PFSK-1 (cell line): ENCODE data around the gene FREM1.

Experiments used
- FOXP2 ChIP-seq: optimal IDR thresholded peaks from 2 replicates; pipeline ENCODE3; 2011; ENCODE audit warnings: borderline replicate concordance, control low read depth, inconsistent platforms; ENCODE audit not compliant: insufficient read depth; ENCODE audit errors: extremely low read length, extremely low read depth
- POLR2AphosphoS5 ChIP-seq: IDR thresholded peaks from 2 replicates; pipeline ENCODE4 v1.6.1; 2012; ENCODE audit warnings: low read depth, mild to moderate bottlenecking, control low read depth, low read length, moderate library complexity
- SIN3A ChIP-seq: IDR thresholded peaks from 2 replicates; pipeline ENCODE4 v1.6.1; 2012; ENCODE audit warnings: mild to moderate bottlenecking, low read length, moderate library complexity, borderline replicate concordance; ENCODE audit not compliant: insufficient read depth
- TAF1 ChIP-seq: IDR thresholded peaks from 2 replicates; pipeline ENCODE4 v1.6.1; 2012; ENCODE audit warnings: low read length, control low read depth, borderline replicate concordance; ENCODE audit not compliant: insufficient read depth
- TF ChIP-seq, protein P1 (sequence below), 2 experiments: IDR thresholded peaks; 2 replicates each; pipeline versions ENCODE4 v1.6.1 to v1.8.0; 2011 to 2012; ENCODE audit warnings: low read depth in 2 of 2, low read length in 2 of 2, control low read depth in 1 of 2, inconsistent platforms in 1 of 2, mild to moderate bottlenecking in 1 of 2, moderate library complexity in 1 of 2; ENCODE audit not compliant: insufficient read depth in 1 of 2

FREM1 gene

DNA sequence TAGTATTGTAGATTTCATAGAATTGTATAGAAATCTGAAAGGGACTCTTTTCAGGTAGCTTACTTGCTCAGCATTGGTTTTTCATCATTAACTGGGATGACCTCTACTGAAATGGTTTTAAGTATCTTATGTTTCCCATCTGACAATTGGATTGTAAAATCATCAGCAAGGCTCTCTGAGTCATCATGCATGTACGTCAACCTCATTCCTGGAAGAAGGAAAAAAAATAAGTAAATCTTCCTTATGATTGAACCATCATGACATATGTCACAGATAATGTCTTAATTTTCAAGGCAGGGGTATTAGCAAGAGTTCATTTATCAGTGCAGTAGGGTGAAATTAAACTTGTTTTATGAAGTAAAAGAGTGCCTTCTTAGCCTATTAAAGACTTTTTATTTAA lies 112.8 kb downstream of the FREM1 start:
- no peak for TF ChIP-seq TAF1
- TF ChIP-seq, protein P1, sequence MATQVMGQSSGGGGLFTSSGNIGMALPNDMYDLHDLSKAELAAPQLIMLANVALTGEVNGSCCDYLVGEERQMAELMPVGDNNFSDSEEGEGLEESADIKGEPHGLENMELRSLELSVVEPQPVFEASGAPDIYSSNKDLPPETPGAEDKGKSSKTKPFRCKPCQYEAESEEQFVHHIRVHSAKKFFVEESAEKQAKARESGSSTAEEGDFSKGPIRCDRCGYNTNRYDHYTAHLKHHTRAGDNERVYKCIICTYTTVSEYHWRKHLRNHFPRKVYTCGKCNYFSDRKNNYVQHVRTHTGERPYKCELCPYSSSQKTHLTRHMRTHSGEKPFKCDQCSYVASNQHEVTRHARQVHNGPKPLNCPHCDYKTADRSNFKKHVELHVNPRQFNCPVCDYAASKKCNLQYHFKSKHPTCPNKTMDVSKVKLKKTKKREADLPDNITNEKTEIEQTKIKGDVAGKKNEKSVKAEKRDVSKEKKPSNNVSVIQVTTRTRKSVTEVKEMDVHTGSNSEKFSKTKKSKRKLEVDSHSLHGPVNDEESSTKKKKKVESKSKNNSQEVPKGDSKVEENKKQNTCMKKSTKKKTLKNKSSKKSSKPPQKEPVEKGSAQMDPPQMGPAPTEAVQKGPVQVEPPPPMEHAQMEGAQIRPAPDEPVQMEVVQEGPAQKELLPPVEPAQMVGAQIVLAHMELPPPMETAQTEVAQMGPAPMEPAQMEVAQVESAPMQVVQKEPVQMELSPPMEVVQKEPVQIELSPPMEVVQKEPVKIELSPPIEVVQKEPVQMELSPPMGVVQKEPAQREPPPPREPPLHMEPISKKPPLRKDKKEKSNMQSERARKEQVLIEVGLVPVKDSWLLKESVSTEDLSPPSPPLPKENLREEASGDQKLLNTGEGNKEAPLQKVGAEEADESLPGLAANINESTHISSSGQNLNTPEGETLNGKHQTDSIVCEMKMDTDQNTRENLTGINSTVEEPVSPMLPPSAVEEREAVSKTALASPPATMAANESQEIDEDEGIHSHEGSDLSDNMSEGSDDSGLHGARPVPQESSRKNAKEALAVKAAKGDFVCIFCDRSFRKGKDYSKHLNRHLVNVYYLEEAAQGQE (IDR thresholded peaks at IDR 0.05; ENCODE audit: insufficient read depth in 1 of 2, low read depth in 2 of 2, low read length in 2 of 2) = no peak
- TF ChIP-seq POLR2AphosphoS5 = no peak
- no peak for TF ChIP-seq SIN3A
- no peak for TF ChIP-seq FOXP2

DNA sequence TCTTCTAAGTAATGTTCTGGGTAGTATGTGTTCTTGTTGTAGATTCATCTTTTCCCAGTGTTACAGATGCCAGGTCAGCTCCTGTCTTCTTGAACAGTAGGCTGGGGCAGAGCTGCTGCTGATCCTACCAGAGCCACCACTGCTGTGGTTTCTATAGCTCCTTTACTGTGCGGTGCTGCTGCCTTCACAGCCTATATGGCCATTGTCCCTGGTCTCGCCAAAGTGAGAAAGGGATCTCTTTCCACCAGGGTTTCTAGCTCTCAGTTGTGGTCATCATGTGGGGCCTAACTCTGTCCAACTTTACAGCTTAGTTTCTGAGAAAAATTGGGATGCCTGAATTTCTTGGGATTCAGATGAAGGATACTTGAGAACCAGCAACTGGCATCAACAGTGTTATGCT lies 116.8 kb downstream of the FREM1 start:
- TF ChIP-seq, protein P1 (IDR thresholded peaks at IDR 0.05; ENCODE audit: insufficient read depth in 1 of 2, low read depth in 2 of 2, low read length in 2 of 2) = no peak
- no peak for TF ChIP-seq TAF1

DNA sequence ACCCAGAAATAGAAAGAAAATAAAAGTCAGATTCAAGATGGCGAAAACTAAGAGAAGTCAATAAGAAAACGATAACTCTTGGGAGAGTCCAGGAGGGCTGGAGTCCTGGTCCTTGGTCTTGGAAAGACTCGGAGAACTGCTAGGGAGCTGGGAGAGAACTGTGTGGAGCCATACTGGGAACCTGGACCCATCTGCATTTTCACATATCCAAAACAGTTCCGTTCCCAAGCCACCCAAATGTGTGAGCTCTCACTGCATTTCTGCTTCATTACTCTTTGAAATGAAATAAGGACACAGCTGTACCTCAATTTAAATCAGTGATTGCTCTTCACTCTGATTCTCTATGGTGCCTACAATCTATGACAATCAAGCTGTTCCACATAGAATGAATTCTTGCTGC lies 119.6 kb downstream of the FREM1 start:
- no peak for TF ChIP-seq TAF1
- TF ChIP-seq, protein P1 (IDR thresholded peaks at IDR 0.05; ENCODE audit: insufficient read depth in 1 of 2, low read depth in 2 of 2, low read length in 2 of 2) = no peak
- TF ChIP-seq SIN3A = no peak
- no peak for TF ChIP-seq POLR2AphosphoS5
- no peak for TF ChIP-seq FOXP2

DNA sequence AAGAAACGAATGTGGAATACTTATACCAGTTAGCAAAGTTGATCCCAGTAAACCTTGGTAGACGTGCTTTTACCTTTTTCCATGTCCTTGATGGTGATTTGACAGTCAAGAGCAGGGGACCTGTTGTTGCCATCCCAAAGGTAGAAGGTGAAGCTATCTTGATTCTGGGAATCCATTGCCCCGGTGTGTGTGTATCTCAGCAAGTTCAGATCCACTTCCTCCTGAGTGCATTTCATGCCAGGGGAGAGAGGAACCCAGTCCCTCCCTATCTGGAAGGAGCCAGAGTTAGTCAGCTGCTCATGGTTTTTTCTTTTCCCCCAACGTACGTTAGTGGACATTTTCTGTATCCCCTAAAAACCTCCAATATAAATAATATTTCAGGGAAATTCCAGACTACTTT lies 121.4 kb downstream of the FREM1 start:
- TF ChIP-seq TAF1 = no peak
- no peak for TF ChIP-seq POLR2AphosphoS5
- TF ChIP-seq, protein P1 (IDR thresholded peaks at IDR 0.05; ENCODE audit: insufficient read depth in 1 of 2, low read depth in 2 of 2, low read length in 2 of 2) = no peak
- no peak for TF ChIP-seq SIN3A
- TF ChIP-seq FOXP2 = no peak

DNA sequence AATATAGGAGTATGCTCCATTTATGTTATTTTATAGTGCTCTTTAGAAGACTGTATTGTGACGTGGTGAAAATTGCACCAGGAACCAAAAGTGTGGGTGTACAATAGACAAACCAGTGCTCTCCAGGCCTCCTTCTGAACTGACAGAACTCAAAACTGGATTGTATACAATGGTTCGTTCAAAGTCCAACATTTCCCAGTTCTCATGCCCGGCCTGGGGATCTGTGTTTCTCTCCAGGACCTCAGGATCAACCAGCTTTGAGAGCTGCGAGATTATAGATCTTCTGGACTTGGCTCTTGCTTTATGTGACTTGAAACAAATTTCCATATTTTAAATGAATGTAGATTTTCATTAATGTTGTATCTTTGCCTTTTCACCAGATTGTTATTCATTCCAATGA lies 126.9 kb downstream of the FREM1 start:
- no peak for TF ChIP-seq POLR2AphosphoS5
- no peak for TF ChIP-seq SIN3A

DNA sequence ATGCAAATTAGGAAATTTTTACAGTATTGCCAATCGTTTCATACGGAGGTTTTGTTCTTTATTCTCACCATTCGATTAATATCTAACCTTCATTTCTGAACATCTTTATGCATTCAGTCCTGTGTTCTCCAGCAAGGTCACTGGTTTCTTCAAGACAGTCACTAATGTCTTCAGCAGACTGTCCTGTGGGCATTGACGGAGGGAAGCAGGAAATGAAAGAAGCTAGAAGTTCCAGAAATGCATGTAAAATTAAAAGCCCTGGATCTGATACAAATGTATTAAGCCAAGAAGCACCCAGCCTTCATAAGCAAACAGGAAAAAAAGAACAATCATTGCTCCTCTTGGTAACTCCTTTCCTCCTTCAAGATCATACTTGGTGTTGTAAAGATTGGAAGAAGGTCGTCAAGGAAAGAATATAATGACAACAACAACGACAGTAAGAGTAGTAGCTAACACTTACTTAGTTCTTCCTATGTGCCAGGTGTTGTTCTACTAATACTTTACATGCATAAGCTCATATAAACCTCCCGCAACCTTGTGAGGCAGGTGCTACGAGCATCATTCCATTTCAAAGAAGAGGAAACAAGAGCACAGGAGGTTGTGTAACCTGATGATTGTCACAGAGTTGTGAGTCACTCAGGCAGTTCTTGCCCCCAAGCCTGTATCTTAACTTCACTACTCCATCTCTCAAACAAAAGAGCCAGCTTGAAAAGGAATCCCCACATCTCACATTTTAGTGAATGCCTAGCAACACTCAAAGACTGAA lies 127.8 kb downstream of the FREM1 start:
- TF ChIP-seq POLR2AphosphoS5 (no peak), SIN3A (no peak), FOXP2 (no peak), TAF1 (no peak)
- TF ChIP-seq, protein P1 (IDR thresholded peaks at IDR 0.05; ENCODE audit: insufficient read depth in 1 of 2, low read depth in 2 of 2, low read length in 2 of 2) = no peak
